Ascending aorta (tissue), 2 donors: ENCODE data around the gene RNF31. TPM values are rescaled to one million over a fixed set of nuclear protein-coding genes. Genes with fewer than 3 reads are reported as not detected.

Experiments
- DNase-seq, 2 donors: peaks; one replicate each; pipeline ENCODE4 v3.0.0-alpha.2; 2019; ENCODE audit warnings: low spot score in 2 of 2
- H3K27ac ChIP-seq, 2 donors: fragments of 200-600 bp; sonication (generic); one replicate each; pipeline ENCODE4 v1.5.1; 2016 to 2017; ENCODE audit warnings: mild to moderate bottlenecking in 1 of 2
- H3K27me3 ChIP-seq: fragments of 200-600 bp; sonication (generic); one replicate; pipeline ENCODE4 v1.5.1; 2017
- H3K36me3 ChIP-seq, 2 donors: fragments of 200-600 bp; sonication (generic); one replicate each; pipeline ENCODE4 v1.5.1; 2016
- H3K4me1 ChIP-seq, 2 donors: fragments of 200-600 bp; sonication (generic); one replicate each; pipeline ENCODE4 v1.5.1; 2016 to 2017; ENCODE audit warnings: mild to moderate bottlenecking in 1 of 2
- H3K4me3 ChIP-seq, 2 donors: fragments of 200-600 bp; sonication (generic); one replicate each; pipeline ENCODE4 v1.5.1; 2016 to 2017; ENCODE audit warnings: mild to moderate bottlenecking in 1 of 2
- H3K9me3 ChIP-seq, 2 donors: fragments of 200-600 bp; sonication (generic); one replicate each; pipeline ENCODE4 v1.5.1; 2016
- intact Hi-C: fragments of 100-400 bp; cut with DNase I; formaldehyde crosslinking; loops from one replicate; pipeline ENCODE4 v1.15.1; 2023
- total RNA-seq: library from RNA; depleted of rRNA; stranded (reverse); fragments of >200 nt; gene quantifications from one replicate; pipeline ENCODE4 v1.1.0, GENCODE V29; 2016
- TF ChIP-seq, protein P1 (sequence below), 3 experiments: fragments of 200-600 bp in 2 of 3; fragments of 450-650 bp in 1 of 3; sonication (generic) in 2 of 3; IDR thresholded peaks; one replicate each; pipeline ENCODE4 v1.5.1; 2016 to 2019; ENCODE audit warnings: antibody characterized with exemption in 3 of 3, mild to moderate bottlenecking in 1 of 3, moderate library complexity in 1 of 3

RNF31 gene
- total RNA-seq, 1 donor from 2014 or later: 182 TPM

GRCh38 chr14:24108336-24108874, 38.9 kb upstream of the RNF31 start:
- no peak overlapping the region for H3K4me3 ChIP-seq
- no peaks in the 10 kb centered on the region for H3K27me3 ChIP-seq
- H3K4me1 ChIP-seq: peaks cover 0 to 6% of the 10 kb centered on the region in 2 donors
- H3K9me3 ChIP-seq: no peaks in the 10 kb centered on the region
- H3K36me3 ChIP-seq: peaks cover 4% of the 10 kb centered on the region in 2 donors
- intact Hi-C loops: loop anchor here (1.0 kb wide), 2 partner anchors 14 to 50 kb away; partner anchors contain the start of gene PCK2
- no peak for DNase-seq
- no peak overlapping the region for H3K27ac ChIP-seq
- TF ChIP-seq, protein P1, sequence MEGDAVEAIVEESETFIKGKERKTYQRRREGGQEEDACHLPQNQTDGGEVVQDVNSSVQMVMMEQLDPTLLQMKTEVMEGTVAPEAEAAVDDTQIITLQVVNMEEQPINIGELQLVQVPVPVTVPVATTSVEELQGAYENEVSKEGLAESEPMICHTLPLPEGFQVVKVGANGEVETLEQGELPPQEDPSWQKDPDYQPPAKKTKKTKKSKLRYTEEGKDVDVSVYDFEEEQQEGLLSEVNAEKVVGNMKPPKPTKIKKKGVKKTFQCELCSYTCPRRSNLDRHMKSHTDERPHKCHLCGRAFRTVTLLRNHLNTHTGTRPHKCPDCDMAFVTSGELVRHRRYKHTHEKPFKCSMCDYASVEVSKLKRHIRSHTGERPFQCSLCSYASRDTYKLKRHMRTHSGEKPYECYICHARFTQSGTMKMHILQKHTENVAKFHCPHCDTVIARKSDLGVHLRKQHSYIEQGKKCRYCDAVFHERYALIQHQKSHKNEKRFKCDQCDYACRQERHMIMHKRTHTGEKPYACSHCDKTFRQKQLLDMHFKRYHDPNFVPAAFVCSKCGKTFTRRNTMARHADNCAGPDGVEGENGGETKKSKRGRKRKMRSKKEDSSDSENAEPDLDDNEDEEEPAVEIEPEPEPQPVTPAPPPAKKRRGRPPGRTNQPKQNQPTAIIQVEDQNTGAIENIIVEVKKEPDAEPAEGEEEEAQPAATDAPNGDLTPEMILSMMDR (IDR thresholded peaks at IDR 0.05): no peak

- DNase-seq: no peak
- Histone ChIP-seq H3K9me3 (no peaks in the 10 kb centered on the region), H3K36me3 (no peaks in the 10 kb centered on the region), H3K27ac (no peak overlapping the region), H3K27me3 (no peaks in the 10 kb centered on the region), H3K4me3 (no peak overlapping the region), H3K4me1 (peaks cover 0 to 6% of the 10 kb centered on the region in 2 donors)
- intact Hi-C loops: loop anchor here (10.0 kb wide), 2 partner anchors 255 to 635 kb away; partner anchors contain the start of gene NFATC4
- TF ChIP-seq, protein P1 (IDR thresholded peaks at IDR 0.05): no peak
Measured at GRCh38 chr14:24110060-24110459, 37.2 kb upstream of the RNF31 start.

DNA sequence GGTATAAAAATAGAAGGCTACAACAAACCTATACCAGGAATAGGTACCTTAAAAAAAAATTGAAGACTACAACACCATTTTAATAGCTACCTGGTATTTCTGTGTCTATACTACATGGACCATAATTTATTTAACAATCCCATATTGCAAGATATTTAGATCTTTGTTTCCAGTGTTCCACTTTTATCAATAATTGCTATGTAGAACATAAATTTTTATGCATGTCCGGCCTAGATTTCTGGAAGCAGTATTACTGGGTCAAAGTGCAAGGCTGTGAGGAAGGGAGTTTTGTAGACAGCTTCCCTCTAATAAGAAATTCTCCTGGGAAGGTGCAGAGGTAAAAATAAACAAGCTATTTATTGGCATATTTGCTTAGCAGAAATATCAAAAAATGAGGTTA, 36.8 kb upstream of the RNF31 start:
- no peak overlapping the region for H3K4me3 ChIP-seq
- intact Hi-C loops: loop anchor here (10.0 kb wide), 2 partner anchors 254 to 636 kb away; partner anchors contain the start of gene NFATC4

GRCh38 chr14:24113379-24113800, 33.9 kb upstream of the RNF31 start:
- DNase-seq: no peak
- peaks cover 9 to 20% of the 10 kb centered on the region in 2 donors for H3K4me1 ChIP-seq
- TF ChIP-seq, protein P1 (IDR thresholded peaks at IDR 0.05): no peak
- H3K4me3 ChIP-seq: peak overlapping the region; percentile 78 to 79
- H3K27me3 ChIP-seq: no peaks in the 10 kb centered on the region
- intact Hi-C loops: loop anchor here (10.0 kb wide), 2 partner anchors 251 to 639 kb away; partner anchors contain the start of gene NFATC4
- no peaks in the 10 kb centered on the region for H3K9me3 ChIP-seq
- peak overlapping the region; percentile 98 to 100 for H3K27ac ChIP-seq
- H3K36me3 ChIP-seq: peaks cover 13 to 15% of the 10 kb centered on the region in 2 donors

More for the DNA sequence above, 36.8 kb upstream of the RNF31 start:
- DNase-seq: no peak
- TF ChIP-seq, protein P1 (IDR thresholded peaks at IDR 0.05): no peak
- H3K36me3 ChIP-seq: no peaks in the 10 kb centered on the region
- H3K27me3 ChIP-seq: no peaks in the 10 kb centered on the region
- H3K27ac ChIP-seq: no peak overlapping the region
- no peaks in the 10 kb centered on the region for H3K9me3 ChIP-seq
- peaks cover 2 to 8% of the 10 kb centered on the region in 2 donors for H3K4me1 ChIP-seq

GRCh38 chr14:24113801-24114531, 33.3 kb upstream of the RNF31 start:
- Histone ChIP-seq H3K4me3 (peak overlapping the region; percentile 78 to 79), H3K27me3 (no peaks in the 10 kb centered on the region), H3K9me3 (no peaks in the 10 kb centered on the region), H3K36me3 (peaks cover 19 to 21% of the 10 kb centered on the region in 2 donors), H3K27ac (peak overlapping the region; percentile 98 to 100), H3K4me1 (peaks cover 9 to 18% of the 10 kb centered on the region in 2 donors)
- intact Hi-C loops: loop anchor here (1.0 to 10.0 kb wide), 8 partner anchors 20 to 793 kb away; partner anchors contain the start of genes IPO4, IRF9, NFATC4 and PABPN1
- peak; percentile 69 to 96 for DNase-seq
- TF ChIP-seq, protein P1 (IDR thresholded peaks at IDR 0.05): no peak
